Fibroblast of skin of left biceps (primary cell): ENCODE measurements around the gene KRTAP12-3.
"Not testable (repeated sequence)": the region's sequence is repeated elsewhere in the genome, so short reads cannot be mapped to it uniquely, and the experiment has no call there.

Experiments
- DNase-seq, 2 experiments: peaks; one replicate each; pipeline ENCODE4 v3.0.0-alpha.2; 2013; ENCODE audit warnings: low read depth in 2 of 2

KRTAP12-3 gene

GRCh38 chr21:44685050-44685449 is 27.3 kb downstream of the KRTAP12-3 start:
- not testable (repeated sequence) for DNase-seq

DNA sequence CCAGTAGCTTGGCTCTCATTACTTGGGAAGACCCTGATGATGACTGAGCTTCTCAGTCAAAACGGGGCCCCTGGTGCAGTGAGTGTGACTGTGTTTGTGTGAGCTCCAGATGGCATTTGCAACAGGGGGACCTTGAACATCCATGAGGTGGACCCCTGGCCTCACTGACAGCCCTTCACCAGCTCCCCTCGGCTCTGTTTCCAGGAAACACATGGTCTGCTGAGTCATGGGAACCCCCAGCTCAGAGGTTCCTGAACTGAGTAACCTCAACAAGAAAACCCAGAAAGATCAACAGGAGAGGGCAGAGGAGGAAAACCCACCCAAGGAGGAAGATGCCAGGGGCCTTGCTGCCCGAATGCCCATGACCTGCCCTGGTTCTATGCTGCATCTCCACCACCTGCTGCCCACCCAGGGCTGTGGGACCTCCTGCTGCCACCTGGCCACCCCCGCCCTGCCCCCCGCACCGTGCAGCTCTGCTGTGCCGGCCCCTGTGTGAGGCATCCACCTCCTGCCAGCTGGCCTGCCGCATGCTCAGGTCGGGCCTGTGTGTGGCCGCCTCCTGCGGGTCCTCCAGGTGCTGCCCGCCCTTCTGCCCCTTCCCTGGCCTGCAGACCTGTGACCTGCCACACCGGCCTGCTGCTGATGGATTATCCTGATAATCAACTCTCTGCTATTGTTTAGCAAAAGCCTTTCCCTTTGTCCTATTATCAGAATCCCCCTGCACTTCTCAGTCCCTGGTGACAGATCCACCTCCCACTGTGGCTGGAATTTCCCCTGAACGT is 28.5 kb downstream of the KRTAP12-3 start:
- no peak for DNase-seq

DNA sequence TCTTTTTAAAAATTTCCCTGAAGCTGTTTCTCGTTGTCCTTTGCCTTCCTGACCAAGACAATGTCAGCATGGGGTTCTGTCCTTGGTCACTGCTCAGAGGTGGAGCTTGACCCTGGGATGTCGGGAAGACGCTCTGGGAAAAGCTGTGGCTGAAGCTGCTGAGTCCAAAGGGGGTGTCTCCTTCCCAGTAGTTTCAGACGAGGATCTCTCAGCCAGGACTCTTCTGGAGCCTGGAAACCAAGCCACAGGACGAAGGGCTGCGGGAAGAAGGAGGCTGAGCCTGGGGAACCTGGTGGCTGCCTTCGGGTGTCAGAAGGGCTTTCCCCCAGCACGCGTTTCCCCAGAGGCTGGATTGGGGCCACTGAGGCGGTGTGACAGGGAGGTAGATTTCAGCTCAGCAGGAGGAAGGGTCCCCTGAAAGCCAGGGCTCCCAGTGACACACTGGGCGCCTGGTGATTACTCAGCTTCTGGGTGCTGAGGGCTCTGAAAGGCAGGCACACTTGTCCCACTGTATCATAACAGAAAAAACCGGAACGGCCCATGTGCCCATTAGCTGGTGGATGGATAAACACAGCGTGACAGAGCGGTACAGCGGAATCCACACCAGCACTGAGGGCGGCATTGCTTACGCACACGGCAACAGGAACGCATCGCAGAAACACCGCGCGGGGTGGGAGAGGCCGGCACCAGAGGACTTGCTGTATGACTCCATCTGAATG is 29.3 kb downstream of the KRTAP12-3 start:
- no peak for DNase-seq

- no peak for DNase-seq
Measured at GRCh38 chr21:44687671-44688070, 29.9 kb downstream of the KRTAP12-3 start.

DNA sequence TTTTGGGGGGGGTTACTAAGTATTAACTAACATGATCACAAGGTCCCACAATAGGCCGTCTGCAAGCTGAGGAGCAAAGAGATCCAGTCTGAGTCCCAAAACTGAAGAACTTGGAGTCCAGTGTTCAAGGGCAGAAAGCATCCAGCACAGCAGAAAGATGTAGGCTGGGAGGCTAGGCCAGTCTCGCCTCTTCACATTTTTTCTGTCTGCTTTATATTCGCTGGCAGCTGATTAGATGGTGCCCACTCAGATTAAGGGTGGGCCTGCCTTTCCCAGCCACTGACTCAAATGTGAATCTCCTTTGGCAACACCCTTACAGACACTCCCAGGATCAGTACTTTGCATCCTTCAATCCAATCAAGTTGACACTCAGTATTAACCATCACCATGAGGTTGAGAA is 32.0 kb downstream of the KRTAP12-3 start:
- DNase-seq = not testable (repeated sequence)

DNA sequence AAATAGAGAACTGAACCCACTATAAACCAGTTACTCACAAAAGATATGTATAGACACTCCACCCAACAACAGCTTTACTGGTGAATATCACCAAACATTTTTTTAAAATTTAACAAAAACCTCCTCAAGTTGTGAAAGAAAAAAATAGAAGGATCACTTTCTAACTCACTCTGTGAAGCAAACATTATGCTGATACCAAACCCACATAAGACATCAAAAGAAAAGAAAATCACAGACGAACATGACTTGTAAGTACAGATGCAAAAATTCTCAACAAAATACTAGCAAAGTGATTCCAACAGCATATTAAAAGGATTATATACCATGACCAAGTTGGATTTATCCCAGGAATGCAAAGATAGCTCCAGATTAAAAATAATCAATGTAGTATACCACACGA is 34.0 kb downstream of the KRTAP12-3 start:
- no peak for DNase-seq

DNA sequence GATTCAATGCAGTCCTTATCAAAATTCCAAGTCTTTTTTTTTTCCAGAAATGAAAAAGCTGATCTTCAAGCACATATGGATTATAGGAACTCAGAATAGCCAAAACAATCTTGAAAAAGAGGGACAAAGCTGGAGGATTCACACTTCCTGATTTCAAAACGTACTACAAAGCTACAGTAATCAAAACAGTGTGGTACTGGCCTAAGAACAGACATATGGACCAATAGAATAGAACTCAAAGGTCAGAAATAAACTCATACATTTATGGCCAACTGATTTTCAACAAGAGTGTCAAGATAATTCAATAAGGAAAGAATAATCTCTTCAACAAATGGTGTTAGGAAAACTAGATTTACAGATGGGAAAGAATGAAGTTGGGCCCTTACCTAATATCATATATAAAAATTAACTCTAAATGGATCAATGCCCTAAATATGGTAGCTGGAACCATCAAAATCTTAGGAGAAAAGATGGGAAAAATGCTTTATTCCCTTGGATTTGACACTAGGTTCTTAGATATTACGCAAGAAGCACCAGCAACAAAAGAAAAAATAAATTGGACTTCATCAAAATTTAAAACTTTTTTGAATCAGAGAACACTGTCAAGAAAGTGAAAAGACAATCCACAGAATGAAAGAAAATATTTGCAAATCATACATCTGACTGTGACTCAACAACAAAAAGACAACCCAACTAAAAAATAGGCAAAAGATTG is 35.2 kb downstream of the KRTAP12-3 start:
- DNase-seq = no peak

DNA sequence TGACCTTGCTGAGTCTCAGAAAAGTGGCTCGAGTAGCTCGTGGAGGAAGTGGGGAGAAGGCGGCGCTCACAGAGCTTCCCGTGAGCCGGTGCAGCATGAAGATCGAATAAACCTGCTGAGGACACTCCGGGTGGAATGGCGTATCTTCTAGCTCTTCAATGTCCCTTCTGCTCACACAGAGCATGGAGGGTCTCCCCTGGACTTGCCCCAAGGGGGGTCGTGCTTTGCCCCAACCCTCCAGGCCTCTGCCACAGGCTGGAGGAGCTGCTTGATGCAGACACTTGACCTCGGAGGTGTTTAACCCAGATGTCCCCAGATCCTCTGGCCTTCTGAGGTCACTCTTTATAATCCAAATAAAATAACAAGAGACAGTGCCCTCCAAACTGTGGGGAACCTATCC is 37.0 kb downstream of the KRTAP12-3 start:
- no peak for DNase-seq

DNA sequence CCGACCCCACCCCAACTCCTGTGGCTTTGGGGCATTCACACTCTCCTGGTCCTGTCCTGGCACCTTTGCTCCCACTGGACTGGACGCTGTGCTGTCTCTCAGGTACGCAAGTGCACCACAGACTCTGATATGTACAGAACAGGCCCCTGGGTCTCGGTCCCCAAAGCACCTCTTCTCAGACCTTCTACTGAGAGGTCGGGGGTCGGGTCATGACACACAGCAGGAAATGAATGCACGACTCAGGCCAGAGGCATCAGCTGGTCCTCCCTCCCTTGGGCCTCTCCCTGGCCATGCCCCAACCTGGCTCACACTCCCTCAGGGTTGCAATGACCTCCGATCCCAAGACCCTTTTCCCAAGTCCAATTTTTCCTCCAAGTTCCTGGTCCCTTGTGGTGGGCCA is 37.5 kb downstream of the KRTAP12-3 start:
- DNase-seq = no peak

DNA sequence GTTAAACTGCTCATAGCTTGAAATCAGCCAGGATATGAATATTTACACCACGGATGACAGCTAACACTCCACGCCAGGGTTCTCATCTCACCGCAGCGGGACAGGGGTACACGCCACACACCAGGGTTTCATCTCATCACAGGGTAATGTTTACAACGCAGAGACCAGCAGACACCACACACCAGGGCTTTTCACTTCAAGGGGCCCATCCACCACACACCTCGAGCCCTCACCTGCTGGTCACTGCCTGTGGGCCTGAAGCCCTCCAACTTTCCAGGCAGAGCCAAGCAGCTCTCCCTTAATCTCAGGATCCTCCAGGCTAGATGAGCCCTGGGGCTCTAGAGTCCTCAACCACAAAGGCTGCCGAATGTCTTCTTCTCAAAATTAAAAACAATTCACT is 37.9 kb downstream of the KRTAP12-3 start:
- no peak for DNase-seq

GRCh38 chr21:44696572-44696971 is 38.8 kb downstream of the KRTAP12-3 start:
- no peak for DNase-seq

DNA sequence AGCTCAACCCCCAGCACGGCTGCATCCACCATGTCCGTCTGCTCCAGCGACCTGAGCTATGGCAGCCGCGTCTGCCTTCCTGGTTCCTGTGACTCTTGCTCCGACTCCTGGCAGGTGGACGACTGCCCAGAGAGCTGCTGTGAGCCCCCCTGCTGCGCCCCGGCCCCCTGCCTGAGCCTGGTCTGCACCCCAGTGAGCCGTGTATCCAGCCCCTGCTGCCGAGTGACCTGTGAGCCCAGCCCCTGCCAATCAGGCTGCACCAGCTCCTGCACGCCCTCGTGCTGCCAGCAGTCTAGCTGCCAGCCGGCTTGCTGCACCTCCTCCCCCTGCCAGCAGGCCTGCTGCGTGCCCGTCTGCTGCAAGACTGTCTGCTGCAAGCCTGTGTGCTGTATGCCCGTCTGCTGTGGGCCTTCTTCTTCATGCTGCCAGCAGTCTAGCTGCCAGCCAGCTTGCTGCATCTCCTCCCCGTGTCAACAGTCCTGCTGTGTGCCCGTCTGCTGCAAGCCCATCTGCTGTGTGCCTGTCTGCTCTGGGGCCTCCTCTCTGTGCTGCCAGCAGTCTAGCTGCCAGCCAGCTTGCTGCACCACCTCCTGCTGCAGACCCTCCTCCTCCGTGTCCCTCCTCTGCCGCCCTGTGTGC is 39.6 kb downstream of the KRTAP12-3 start, which contains the start of gene KRTAP10-12:
KRTAP10-12 (plus strand) TSS at position 1 of the 639 bp plus-strand sequence; CDS start at position 31, 30 bp downstream.
- DNase-seq = not testable (repeated sequence)

GRCh38 chr21:44697811-44698734 is 40.3 kb downstream of the KRTAP12-3 start:
- no peak for DNase-seq

- no peak for DNase-seq
Measured at GRCh38 chr21:44699502-44700001, 41.8 kb downstream of the KRTAP12-3 start.

GRCh38 chr21:44700101-44701022 is 42.6 kb downstream of the KRTAP12-3 start:
- no peak for DNase-seq

DNA sequence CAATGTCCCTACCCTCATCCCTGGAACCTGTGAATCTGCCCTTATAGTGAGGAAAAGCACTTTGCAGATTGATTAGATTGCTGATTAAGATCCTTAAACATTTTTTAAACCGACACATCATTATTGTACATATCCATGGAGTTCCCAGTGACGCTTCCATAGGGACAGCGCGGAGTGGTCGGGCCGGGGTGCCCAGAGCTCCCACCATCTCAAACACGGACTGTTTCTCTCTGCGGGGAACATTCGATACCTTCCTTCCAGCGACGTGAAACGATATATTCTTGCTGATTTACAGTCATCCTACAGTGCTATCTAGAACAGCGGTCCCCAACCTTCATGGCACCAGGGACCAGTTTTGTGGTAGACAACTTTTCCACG is 43.3 kb downstream of the KRTAP12-3 start:
- DNase-seq = no peak

DNA sequence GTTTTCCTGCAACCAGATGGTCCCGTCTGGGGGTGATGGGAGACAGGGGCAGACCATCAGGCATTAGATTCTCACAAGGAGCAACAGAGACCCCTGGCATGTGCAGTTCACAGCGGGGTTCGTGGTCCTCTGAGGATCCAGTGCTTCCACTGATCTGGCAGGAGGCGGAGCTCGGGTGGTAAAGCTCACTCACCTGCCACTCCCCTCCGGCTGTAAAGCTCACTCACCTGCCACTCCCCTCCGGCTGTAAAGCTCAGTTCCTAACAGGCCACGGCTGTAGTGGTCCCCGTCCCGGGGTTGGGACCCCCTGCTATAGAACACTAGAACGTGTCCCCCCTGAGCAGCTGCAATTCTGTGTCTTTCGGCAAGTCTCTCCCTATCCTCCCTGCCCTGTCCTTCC is 43.8 kb downstream of the KRTAP12-3 start:
- DNase-seq = no peak

- no peak for DNase-seq
Measured at GRCh38 chr21:44702111-44702972, 44.6 kb downstream of the KRTAP12-3 start.
